HL-60 (cell line): ENCODE results near the gene APCDD1.

Experiments
- POLR2AphosphoS5 ChIP-seq: IDR thresholded peaks from 2 replicates; pipeline ENCODE4 v1.6.1; 2012; ENCODE audit warnings: low read depth
- REST ChIP-seq: IDR thresholded peaks from 2 replicates; pipeline ENCODE4 v1.6.1; 2012; ENCODE audit warnings: low read depth; ENCODE audit not compliant: insufficient replicate concordance
- SPI1 ChIP-seq: IDR thresholded peaks from 2 replicates; pipeline ENCODE4 v1.6.1; 2012; ENCODE audit warnings: low read depth, mild to moderate bottlenecking, borderline replicate concordance
- TF ChIP-seq, protein P1 (sequence below): IDR thresholded peaks from one replicate; pipeline ENCODE4 v1.5.1; 2011; ENCODE audit warnings: low read length, control low read depth, inconsistent platforms; ENCODE audit not compliant: insufficient read depth

- TF ChIP-seq POLR2AphosphoS5 = no peak
- TF ChIP-seq, protein P1, sequence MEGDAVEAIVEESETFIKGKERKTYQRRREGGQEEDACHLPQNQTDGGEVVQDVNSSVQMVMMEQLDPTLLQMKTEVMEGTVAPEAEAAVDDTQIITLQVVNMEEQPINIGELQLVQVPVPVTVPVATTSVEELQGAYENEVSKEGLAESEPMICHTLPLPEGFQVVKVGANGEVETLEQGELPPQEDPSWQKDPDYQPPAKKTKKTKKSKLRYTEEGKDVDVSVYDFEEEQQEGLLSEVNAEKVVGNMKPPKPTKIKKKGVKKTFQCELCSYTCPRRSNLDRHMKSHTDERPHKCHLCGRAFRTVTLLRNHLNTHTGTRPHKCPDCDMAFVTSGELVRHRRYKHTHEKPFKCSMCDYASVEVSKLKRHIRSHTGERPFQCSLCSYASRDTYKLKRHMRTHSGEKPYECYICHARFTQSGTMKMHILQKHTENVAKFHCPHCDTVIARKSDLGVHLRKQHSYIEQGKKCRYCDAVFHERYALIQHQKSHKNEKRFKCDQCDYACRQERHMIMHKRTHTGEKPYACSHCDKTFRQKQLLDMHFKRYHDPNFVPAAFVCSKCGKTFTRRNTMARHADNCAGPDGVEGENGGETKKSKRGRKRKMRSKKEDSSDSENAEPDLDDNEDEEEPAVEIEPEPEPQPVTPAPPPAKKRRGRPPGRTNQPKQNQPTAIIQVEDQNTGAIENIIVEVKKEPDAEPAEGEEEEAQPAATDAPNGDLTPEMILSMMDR = no peak
- no peak for TF ChIP-seq SPI1
- no peak for TF ChIP-seq REST
Observed at GRCh38 chr18:10475654-10476291, 21.3 kb downstream of the APCDD1 start.
